ENCODE measurements around the gene SERTAD3.
A peak's percentile ranks its signal among the peaks of the same experiment; 100 is the strongest.
"Not testable (repeated sequence)": the region's sequence is repeated elsewhere in the genome, so short reads cannot be mapped to it uniquely, and the experiment has no call there.

The SERTAD3 gene

DNA sequence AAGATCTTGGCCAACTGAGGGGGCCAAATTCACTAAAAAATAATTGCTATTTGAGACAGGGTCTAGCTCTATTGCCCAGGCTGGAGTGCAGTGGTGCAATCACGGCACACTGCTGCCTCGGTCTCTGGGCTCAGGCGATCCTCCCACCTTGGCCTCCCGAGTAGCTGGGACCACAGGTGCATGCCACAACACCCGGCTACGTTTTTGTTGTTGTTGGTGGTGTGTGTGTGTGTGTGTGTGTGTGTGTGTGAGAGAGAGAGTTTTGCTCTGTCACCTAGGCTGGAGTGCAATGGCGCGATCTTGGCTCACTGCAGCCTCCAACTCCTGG lies 35.6 kb downstream of the SERTAD3 start:
- not testable (repeated sequence) for DNase-seq (ENCODE audit: low spot score)

DNA sequence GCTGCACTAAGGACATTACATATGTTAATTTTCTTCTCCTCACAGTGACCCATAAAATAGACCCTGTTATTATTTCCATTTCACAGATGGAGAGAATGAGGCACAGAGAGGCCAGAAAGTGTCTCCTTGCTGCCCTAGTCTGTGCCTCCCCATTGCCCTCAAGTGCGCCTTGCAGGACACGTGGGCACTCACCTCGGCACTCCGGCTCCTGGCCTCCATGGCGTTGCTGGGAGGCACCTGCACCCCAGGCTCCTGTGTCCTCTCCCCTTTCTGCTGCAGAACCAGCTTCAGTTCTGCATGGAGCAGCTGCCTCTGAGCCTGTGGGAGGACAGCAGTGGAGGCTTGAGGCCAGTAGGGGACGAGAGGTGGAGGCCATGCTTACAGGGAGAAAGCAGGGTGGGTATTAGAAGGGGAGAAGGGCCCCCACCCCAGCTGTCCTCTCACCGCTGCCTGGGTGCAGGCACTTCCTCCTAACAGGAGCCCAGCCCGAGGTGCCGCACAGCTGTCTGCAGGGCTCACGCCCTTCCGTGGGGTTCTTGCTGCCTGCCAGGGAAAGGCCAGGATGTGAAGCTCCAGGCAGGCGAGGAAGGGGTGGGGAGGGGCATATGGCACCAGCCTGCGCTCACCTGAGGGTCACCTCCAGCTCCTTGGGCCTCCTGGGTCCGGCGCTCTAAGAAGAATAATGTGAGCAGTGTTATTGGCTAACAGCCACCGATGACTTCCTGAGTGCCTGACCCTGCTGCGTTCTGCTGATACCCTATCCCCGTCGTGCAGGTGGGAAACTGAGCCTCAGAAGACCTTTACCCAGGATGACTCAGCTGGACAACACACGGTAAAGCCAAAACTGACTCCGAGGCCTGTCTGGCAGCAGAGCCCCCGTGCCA lies 36.2 kb downstream of the SERTAD3 start:
- DNase-seq (ENCODE audit: low spot score): no peak

DNA sequence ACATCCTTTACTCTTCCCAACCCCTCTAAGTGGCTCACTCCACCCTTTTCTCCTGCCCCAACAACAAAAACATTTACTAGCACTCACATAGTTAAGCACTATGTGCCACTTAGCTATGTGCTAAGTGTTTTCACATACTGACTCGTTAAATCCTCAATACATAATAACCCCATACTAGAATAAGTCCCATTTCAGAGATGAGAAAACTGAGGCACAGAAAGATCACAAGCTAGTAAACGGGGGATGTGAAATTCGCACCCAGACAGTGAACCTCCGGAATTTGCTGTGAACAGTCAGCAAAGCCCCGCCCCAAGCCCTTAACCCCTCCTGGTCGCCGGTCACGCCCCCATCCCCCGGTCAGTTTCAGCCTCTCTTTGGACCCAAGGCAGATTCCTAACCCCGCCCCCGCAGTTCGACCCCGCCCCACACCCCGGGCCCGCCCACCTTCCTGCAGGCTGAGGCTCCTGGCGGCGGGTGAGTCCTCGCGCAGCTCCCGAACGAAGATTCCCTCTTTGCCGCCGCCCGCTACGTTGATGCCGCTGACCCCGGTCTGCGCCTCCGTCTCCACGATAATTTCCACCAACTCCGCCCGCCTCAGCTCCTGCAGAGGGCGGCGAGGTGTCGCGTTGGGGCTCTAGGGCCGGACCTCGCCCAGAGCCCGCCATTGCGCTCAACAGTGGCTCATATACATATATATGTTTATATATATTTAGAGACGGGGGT lies 40.7 kb downstream of the SERTAD3 start:
- DNase-seq (ENCODE audit: low spot score): peak; percentile 93

DNA sequence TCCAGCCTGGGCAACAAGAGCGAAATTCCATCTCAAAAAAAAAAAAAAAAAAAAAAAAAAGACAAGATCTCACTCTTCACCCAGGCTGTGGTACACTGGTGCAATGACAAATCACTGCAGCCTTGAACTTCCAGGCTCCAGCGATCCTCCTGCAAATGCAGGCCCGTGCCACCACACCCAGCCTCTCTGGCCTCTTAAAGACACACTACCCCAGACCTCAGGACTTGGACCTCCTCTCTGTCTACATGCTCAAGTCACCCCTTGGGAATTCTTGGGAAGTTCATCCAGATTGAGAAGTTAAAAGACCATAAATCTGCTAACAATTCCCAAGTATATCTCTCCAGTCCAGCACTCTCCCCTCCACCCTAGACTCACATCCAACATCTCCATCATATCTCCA lies 43.6 kb downstream of the SERTAD3 start:
- no peak for DNase-seq (ENCODE audit: low spot score)

DNA sequence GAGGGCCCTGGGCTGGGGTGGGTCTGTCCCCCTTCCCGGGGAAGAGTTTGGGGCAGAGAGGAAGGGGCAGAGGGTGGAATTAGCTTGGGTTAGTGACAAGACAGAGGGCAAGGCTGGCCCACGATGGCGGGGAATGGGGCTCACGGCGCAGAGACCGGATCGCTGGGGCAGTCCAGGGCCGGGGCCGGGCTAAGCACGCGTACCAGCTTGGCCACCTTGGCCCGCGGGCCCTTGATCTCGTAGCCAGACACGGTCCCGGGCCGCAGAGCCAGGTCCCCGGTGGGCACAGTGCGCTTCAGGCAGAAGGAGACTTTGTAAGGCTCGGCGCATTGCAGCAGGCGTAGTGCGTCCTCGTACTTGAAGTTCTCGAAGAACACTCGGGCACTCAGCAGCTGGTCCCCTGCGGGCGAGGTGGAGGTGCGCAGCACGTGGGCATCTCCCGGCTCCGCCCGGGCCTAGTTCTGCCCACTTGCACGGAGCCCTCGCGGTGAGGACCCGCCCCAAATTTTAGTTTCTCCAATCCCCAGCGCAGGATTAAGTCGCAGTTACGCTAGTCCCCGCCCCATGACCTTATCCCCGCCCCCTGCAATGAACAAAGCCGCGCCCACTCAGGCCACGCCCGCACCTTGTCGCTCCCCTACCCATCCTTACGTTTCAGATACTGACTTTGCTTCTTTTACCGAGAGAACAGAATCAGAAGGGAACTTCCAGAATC lies 45.6 kb downstream of the SERTAD3 start:
- peak; percentile 70 for DNase-seq (ENCODE audit: low spot score)

DNA sequence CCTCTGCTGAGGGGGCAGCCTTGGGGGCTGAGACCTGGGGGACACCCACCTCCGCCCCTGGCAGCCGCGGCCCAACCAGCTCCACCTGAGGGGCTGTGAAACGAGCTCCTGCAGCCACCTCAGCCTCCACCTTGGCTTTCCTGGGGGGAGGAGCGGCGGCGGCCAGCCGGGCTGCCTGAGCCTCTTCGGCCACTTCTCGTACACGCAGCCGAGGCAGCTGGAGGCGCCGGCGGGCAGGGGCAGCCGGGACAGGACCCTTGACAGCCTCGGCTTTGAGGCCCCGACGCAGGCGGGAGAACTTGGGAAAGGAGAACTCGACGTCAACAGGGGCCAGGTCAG lies 46.6 kb downstream of the SERTAD3 start:
- DNase-seq (ENCODE audit: low spot score): no peak

DNA sequence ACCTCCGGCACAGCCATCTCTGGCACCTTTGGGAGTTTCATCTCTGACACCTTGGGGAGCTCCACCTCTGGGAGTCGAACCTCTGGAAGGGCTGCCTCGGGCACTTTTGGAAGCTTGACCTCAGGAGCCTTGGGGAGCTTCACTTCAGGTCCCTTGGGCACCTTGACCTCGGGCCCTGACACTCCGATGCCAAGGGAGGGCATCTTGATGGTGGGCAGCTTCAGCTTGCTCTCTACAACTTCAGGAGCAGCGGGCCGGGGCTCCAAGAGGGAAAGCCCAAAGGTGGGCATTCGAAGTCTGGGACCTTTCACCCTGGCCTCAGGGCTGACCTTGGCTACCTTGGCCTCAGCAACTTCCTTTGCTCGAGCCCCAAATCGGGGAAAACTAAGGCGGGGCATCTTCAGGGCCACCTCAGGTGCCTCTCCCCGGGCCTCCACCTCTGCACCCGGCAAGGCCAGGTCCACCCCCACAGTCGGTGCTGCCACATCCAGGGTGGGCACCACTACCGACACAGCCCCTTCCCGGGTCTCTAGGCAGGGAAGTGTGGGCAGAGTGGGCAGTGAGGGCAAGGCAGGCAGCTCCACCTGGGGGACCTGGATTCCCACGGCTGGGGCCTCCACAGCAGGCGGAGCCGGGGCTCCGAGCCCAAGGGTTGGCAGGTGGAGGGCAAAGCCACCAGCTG lies 47.1 kb downstream of the SERTAD3 start:
- DNase-seq (ENCODE audit: low spot score): no peak

DNA sequence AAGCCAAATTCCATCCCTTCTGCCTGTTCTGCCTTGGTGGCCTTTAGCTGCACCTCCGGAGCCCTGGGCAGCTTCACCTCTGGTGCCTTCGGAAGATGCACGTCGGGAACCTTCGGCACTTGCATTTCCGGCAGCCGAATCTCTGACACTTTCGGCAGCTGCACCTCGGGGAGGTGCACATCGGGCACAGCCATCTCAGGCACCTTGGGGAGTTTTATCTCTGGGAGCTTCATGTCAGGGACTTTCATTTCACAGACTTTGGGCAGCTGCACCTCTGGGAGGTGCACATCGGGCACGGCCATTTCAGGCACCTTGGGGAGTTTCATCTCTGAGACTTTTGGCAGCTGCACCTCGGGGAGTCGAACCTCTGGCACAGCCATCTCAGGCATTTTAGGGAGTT lies 48.2 kb downstream of the SERTAD3 start:
- no peak for DNase-seq (ENCODE audit: low spot score)

DNA sequence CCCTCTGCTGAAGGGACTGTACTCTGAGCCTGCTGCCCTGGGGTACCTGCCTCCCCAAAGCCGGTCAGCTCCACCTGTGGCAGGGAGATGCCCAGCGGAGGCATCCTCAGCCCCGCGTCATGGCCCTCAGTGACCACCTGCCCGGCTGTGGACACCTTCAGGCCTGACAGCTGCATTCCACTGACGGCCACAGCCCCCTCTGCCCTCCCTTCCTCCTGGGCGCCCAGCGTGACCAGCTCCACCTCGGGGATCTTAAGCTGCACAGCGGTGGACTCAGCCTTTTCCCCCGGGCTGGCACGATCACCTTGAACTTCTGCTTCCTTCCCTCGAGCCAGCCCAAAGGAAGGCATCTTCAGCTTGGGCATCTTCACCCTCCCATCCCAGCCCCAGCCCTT lies 49.3 kb downstream of the SERTAD3 start:
- DNase-seq (ENCODE audit: low spot score): no peak

DNA sequence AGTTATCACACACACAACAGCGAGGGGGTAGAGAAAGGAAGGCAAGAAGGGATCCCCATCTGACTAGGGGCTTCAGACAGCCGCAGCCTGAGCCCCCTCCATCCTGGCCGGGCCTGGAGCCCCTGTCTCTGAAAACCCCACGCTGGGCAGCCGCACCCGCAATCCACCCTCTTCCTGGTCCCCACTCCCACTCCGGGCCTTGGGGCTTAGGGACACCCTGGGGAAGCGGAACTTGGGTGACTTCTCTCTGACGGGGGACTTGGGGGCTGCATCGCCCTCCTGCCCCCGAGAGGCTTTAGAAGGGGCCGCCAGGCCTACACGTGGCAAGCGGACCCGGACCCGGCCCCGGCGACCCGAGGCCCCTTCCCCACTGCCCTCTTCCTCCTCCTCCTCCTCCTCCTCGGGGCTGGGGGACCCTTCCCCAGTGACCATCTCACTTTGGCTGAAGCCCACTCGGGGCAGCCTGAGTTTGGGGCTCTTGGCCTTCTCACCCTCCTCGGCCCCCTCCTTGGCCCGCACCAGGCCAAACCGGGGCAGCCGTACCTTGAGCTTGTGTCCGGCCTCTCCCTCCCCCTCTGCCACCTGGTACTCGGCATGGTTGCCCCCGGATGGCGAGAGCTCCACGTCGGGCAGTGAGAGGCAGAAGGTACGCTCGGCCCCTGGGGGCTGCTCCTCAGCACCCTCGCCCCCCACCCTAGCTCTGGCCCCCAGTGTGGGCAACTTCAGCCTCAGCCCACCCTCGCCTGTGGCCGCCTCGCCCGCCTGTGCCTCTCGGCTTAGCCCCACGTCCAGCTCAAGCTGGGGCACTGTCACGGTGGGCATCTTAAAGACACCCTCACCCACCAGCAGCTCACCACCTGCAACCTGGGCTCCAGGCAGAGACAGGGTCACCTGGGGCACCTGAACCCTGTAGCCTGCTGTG lies 50.0 kb downstream of the SERTAD3 start:
- no peak for DNase-seq (ENCODE audit: low spot score)

DNA sequence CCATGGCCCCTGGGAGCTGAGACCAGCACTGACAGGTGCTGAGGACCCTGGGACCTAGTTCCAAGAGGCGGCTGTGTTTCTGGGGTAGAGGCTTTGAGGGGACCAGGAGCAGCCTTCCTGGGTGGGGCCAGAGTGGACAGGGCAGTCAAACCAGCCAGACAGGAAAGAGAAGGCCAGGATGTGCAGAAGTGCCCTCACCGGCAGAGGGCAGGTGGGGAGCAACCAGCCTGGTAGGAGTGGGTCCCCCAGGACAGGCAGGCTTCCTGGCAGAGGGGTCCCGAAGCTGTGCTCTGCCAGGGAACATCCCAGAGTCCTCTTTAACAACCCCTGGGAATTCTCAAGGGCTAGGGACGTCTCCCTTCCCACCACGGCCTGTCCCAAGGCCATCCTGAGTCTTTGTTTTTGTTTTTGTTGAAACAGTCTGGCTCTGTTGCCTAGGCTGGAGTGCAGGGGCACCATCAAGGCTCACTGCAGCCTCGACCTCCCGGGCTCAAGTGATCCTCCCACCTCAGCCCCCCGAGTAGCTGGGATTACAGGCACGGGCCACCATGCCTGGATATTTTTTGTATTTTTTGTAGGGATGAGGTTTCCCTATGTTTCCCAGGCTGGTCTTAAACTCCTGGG lies 51.1 kb downstream of the SERTAD3 start:
- no peak for DNase-seq (ENCODE audit: low spot score)

DNA sequence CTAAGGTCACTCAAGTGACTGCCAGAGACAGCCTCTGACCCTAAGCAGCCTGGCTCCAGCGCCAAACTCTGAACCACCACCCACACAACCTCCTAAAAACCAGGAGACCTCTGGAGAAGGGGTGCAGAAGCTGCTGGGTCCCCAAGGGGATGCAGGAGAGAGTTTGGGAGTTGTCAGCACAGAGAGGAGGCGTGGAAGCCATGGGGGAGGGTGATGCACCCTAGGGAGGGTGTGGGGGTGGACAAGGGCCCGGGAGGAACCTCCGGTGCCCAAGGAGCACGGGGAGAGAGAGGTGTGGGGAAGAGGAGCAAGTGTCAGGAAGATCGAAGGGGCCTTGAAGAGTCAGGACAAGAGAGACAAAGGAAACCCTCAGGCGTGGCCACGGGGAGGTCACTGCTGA lies 52.0 kb downstream of the SERTAD3 start:
- no peak for DNase-seq (ENCODE audit: low spot score)
